Activated CD4-positive, alpha-beta T cell treated with anti-CD3 and anti-CD28 coated beads, Interleukin-2, amount 50 U/mL, for 1 hour (primary cell): ENCODE data around the gene MID1.

Experiments used
- DNase-seq: peaks from one replicate; pipeline ENCODE4 v3.0.0-alpha.2; 2020

MID1 gene

DNA sequence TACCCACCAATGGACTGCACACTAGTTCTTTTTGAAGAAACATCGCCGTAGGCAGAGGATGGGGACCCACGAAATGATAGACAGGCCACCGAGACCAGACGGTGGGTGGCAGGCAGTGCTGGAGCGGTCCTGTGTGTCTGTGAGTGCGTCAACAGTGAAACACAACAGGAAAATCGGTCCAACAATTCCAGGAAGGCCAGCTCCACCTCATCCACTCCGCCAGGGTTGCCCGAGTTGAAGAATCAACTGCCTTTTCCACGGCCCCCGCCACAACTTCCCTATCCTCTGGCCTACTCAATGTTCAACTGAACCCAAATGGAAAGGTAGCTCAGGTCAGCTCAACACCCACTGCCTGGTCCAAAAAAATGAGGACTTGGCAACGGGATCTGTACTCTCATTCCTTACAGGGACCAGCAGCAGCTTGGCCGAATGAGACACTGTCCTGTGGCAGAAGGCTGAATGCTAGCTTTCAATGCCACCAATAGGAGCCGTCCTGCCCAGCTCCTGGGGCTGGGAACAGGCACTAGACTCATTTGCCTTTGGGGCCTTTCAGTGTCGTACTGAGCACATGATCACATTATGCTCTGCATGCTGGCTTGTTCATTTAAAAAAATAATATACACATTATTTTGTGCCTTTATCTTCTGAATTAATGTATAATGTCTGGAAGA is 43.5 kb downstream of the MID1 start:
- DNase-seq: no peak

GRCh38 chrX:10576186-10576585 is 44.2 kb downstream of the MID1 start:
- no peak for DNase-seq

DNA sequence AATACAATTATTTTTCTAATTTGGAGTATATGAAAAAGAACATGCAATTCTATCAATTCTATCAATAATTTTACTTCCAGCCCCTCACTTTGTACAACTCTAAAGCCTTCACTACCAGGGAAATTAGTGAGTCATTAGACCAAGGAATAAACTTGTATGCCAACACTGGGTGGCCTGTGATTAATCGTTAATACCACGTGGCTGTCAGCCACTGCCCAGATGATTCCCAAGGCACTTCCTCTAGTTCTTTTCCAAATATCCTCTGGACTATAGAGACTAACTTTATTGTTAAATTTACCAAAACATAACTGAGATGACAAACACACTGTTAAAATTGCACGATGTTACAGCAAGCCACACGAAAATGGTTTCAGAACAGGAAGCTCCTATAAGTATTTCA is 45.7 kb downstream of the MID1 start:
- no peak for DNase-seq

GRCh38 chrX:10571260-10571659 is 49.1 kb downstream of the MID1 start:
- DNase-seq: no peak

DNA sequence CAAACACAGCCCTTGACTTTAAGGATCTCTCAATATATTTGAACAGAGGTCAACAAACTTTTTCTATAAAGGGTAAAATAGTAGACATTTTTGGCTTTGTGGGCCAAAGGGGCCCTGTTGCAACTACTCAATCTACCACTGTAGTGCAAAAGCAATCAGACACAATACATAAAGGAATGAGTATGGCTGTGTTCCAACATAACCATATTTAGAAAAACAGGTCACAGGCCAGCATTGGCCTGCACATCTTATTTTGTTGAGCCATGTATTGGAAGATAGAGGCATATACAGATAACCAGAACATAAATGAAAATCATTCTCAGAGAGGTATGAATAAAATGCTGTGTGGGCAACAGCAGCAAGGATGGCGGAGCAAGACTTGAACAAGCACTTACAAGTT is 49.8 kb downstream of the MID1 start:
- DNase-seq: no peak

- no peak for DNase-seq
Observed at GRCh38 chrX:10569946-10570345, 50.4 kb downstream of the MID1 start.

DNA sequence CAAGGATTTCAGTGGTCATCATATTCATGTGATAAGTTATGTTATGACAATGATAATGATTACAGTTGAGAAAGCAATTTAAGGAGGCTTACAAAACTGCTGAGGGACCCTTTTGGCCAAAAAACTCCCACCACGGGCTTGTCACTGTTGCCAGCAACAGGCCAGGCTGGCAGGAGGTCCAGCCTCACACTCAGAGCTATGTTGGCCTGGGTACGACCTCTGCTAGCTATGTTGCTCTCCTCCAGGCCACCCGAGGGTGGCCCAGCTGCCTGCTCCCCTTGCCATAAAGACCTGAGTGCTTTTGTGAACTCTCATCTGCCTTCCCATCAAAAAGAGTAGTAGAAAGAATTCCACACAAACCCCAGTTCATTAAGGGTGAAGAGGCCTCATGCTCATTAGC is 52.0 kb downstream of the MID1 start:
- no peak for DNase-seq

- no peak for DNase-seq
Observed at GRCh38 chrX:10567136-10567535, 53.2 kb downstream of the MID1 start.

DNA sequence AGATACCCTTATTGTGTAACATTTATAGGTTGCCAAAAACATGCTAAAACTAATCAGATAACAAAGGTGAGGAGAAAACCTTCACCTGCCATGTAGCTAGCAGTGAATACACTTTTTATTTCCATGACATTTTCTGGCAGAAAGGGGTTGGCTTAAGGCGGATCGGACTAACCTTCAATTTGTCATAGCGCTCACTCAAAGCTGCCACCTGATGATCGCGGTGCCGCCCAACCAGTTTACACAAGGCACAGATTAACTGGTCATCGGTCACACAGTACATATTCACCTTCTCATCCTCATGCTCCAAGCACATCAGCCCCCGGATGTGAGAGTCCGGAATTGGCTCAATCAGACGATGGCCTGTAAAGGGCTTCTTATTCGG is 53.7 kb downstream of the MID1 start:
- DNase-seq: no peak

DNA sequence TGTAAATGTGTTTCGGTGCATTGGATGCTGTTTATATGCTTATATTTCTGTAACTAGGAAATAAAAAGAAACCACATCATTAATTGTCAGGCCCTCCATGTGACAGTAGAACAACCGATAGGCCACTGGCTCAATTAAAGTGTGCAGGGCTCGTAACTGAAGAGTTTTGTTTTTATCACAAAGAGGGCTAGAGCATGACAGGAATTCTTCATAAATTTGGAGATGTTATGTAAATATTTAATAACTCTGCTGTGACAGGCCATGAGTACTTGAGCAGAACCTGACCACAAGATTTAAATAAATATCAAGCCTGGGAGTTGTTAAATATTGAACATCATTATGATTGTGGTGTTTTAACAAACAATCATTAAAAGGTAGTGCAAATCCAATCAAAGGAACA is 55.9 kb downstream of the MID1 start:
- no peak for DNase-seq

DNA sequence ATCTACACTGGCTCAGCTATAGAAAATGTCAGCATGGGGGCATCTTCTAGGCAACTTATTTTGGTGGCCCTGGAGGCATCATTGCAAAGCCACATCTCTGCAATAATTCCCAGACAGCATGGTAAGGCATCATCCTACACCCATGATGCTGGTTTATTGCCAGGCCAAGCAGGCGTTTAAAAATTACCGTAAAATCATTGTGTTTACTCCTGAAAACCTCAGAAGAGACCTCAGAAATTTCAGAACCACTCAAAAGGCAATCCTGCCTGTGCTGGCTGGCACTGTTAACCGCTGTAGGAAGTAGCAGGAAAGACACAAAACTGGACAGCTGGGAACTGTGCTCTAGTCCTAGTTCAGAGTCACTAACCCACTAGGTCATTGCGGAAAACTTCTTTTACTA is 63.2 kb downstream of the MID1 start:
- no peak for DNase-seq

- no peak for DNase-seq
Observed at GRCh38 chrX:10556405-10556804, 64.0 kb downstream of the MID1 start.

GRCh38 chrX:10555846-10556245 is 64.5 kb downstream of the MID1 start:
- DNase-seq: no peak

GRCh38 chrX:10554612-10555270 is 65.6 kb downstream of the MID1 start:
- no peak for DNase-seq

DNA sequence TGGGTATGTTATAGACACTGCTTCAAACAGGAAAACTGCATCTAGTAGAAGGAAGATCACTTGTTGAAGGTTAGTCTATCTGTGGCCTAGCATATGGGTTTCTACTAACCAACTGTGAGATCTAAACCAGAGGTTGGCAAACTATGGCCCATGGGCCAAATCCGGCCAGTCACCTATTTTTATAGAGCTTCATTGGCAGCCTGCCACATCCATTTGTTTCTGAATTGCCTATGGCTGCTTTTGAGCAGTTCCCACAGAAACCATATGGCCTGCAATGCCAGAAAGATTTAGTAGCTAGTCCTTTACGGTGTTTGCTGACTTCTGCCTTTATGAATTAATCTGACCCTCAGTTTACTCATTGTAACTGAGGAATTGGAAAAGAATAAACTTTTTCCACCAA is 71.1 kb downstream of the MID1 start:
- DNase-seq: no peak

GRCh38 chrX:10548688-10549087 is 71.7 kb downstream of the MID1 start:
- no peak for DNase-seq

GRCh38 chrX:10545882-10546281 is 74.5 kb downstream of the MID1 start:
- DNase-seq: no peak

- DNase-seq: no peak
Observed at GRCh38 chrX:10542586-10542985, 77.8 kb downstream of the MID1 start.

GRCh38 chrX:10538831-10539230 is 81.6 kb downstream of the MID1 start:
- DNase-seq: no peak

GRCh38 chrX:10537308-10537707 is 83.1 kb downstream of the MID1 start:
- DNase-seq: no peak

DNA sequence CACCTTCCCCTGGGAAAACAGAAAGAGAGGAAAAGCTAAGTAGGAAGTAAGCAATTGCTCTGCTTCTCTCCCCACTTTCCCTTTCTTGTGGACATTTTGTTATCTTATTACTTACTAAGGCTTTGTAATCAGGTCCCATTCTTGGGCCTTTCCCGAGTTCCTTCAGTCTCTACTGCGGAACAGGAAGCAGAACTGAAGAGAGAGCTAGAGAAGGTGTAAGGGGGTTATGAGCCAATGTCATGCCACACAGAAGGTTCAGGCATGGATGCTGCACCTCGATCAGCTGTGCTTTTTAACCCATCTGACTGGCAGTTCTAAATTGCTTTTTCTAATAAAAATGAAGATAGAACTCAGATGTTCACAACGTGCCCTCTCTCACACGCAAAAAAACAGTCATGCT is 83.6 kb downstream of the MID1 start:
- no peak for DNase-seq

DNA sequence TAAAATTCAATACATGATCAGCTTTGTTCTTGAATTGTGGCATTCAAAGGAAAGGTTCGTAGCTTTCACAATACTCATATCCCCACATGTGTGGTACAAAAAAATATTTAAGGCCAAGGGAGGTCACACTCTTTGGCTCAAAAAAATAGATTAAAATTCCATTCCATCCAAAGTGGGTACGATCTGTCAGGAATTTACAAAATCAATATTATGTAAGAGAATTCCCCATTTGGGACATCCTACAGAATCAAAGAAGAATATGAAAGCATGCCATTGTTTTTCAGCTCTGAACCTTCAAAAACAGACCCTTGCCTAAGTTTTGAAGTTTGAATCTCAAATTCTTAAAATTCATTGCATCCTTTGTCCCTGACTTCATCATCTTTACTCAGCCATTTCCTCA is 85.8 kb downstream of the MID1 start:
- no peak for DNase-seq

GRCh38 chrX:10533696-10534365 is 86.6 kb downstream of the MID1 start:
- no peak for DNase-seq

DNA sequence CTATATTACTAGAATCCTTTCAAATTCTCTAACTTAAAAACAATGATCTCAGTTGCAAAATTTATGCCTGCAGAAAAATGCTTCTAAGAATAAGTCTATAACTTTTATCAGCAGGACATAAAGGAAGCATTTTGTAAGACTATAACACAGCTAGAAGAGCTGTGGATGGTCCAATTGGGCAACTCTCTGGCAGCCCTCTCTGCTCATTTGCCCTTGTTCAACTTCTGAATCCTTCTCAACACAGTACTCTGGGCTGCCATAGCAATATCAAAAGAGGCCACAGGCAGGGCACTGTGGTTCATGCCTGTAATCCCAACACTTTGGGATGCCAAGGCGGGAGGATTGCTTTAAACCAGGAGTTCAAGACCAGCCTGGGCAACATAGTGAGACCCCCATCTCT is 88.5 kb downstream of the MID1 start:
- no peak for DNase-seq

DNA sequence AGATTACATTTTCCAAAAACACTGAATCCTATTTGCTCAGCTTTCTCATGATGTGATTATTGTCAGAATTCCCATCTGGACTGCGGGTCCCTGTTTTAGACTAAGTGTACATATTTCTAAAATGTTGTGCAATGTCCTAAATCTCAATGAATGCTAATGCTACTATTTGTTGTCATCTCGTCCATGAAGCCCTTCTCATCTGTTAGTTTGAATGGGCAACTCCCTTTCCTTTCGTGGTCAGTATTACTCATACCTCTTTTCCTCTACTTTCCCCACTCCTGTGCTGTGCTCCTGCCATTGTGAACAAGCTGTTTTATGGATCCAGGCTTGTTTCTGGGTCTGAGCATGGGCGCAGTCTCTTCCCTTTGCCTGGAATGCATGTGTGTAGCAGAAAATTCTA is 91.0 kb downstream of the MID1 start:
- DNase-seq: no peak
